Fibroblast of skin of abdomen (primary cell): ENCODE data around the gene CASP8AP2.
"Not testable (repeated sequence)": the region's sequence is repeated elsewhere in the genome, so short reads cannot be mapped to it uniquely, and the experiment has no call there.

ENCODE experiments used
- DNase-seq: peaks from one replicate; pipeline ENCODE4 v3.0.0-alpha.2; 2013

Gene CASP8AP2

GRCh38 chr6:89826029-89826528 is 3.6 kb upstream of the CASP8AP2 start:
- peak; percentile 61 for DNase-seq

GRCh38 chr6:89828475-89828987 is 1.1 kb upstream of the CASP8AP2 start:
- not testable (repeated sequence) for DNase-seq

DNA sequence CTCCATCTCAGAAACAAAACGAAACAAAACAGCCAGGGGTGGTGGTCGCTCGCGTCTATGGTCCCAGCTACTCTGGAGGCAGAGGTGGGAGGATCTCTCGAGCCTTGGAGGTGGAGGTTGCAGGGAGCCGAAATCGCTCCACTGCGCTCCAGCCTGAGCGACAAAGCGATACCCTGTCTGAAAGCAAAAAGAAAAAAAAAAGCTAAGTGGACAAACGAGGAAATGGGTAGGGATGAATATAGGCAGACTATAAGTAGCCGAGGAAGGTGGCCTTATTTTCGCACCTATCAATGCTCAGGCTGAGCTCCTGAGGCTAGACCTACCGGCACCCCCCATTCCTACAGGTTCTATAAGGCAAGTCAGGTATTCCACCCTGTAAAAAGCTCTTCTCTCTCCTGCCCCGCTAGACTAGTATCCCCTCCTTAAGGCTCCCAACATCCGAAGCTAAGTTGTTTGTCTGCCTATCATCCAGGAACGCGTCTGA is 650 bp upstream of the CASP8AP2 start:
- peak; percentile 4 for DNase-seq

DNA sequence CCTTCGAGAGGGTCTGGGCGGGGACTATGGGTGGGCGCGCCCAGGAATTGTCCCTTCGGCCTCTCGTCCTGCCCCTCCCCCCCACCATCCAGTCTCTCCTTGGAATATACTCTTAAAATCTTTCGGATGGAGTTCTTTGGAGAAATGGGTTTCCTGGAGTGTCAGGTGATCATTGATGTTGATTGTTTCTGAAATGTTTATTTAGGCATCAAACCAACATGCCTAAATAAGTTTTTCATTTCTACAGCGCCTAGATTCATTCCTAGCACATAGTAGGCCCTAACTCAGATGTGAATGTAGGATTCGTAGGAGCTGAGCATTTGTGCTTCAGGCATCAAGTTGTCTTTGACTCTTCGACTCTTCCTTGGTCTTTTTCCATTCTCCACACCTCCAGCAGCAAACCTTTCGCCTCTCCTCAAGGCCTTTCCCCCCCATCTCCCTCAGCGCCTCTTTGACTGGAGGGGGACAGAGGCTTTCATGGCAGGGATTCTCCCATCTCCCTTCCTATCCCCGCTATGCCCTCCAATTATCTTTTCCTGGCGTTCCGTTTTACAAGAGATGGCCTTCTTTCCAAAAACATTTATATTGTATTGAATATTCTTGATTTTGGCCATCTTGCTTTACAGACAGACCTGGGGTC is 610 bp downstream of the CASP8AP2 start:
- no peak for DNase-seq

- peak; percentile 49 for DNase-seq
Measured at GRCh38 chr6:89834884-89835792, 5.5 kb downstream of the CASP8AP2 start.

DNA sequence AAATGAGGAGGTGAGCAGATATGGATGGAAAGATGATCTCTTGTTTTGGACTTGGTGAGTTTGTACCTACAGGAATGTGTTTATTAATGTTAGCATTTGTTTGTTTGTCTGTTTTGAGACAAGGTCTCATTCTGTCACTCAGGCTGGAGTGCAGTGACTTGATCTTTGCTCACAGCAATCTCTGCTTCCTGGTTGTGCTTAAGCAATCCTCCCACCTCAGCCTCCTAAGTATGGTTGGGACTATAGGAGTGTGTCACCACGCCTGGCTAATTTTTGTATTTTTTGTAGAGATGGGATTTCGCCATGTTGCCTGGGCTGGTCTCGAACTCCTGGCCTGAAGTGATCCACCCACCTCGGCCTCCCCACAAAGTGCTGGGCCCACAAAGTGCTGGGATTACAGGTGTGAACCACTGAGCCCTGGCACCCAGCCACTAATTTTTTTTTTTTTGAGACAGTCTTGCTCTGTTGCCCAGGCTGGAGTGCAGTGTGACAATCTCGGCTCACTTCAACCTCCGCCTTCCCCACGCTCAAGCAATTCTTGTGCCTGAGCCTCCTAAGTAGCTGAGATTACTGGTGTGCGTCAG is 7.1 kb downstream of the CASP8AP2 start:
- no peak for DNase-seq

- DNase-seq = peak; percentile 40
Measured at GRCh38 chr6:89840538-89840937, 10.9 kb downstream of the CASP8AP2 start.

GRCh38 chr6:89842228-89842627 is 12.5 kb downstream of the CASP8AP2 start:
- DNase-seq = no peak

DNA sequence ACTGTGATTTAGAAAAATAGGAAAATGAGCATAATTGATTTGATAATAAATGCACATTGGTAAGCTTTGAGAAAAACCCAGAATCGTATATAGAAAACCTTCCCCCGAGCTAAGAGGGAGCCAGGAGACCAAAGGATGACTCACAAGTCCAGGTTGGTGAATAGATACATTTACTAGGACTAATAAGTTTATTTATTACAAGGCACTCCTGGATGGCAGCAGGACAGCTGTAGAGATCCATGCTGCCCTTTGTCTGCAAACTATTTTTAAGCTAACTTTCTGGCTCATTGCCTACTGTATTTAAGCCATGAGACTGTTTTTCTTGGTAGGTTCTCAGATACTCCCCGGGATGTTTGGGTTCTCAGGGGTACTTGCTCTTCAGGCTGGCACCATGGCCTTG is 13.4 kb downstream of the CASP8AP2 start:
- DNase-seq = peak; percentile 37

GRCh38 chr6:89847513-89847912 is 17.8 kb downstream of the CASP8AP2 start:
- not testable (repeated sequence) for DNase-seq

DNA sequence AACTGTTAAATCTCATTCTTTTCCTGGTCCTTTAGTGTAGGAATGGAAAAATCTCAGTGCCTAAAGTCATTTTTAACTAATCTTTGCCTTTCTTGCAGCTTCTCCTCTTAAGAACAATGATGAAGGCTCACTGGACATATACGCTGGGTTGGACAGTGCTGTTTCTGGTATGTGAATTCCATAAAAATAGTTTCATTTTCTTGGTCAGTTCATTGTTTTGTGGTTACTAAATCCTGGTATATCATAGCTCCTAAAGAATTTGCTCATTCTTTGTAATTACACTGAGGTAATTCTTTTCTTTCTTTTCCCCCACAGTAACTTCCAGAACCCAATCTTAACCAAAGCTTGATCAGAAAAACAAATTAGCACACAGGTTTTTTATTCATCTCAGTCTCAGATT is 23.4 kb downstream of the CASP8AP2 start:
- peak; percentile 56 for DNase-seq

- no peak for DNase-seq
Measured at GRCh38 chr6:89858041-89858440, 28.4 kb downstream of the CASP8AP2 start.

DNA sequence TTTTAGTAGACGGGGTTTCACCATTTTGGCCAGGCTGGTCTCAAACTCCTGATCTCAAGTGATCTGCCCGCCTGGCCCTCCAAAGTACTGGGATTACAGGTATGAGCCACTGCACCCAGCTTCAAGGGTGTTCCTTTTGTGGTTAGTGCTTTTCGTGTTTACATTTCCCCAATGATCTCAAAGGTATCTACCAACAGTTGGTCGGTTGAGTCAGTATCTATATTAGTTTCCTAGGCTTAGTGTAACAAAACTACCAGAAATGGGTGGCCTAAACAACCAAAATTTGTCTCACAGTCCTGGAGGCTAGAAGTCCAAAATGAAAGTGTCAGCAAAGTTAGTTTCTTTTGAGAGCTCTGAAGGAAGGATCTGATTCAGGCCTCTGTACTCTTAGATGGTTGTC is 30.1 kb downstream of the CASP8AP2 start:
- no peak for DNase-seq

GRCh38 chr6:89862273-89862672 is 32.6 kb downstream of the CASP8AP2 start:
- DNase-seq = no peak

GRCh38 chr6:89862698-89863097 is 33.0 kb downstream of the CASP8AP2 start:
- no peak for DNase-seq

- no peak for DNase-seq
Measured at GRCh38 chr6:89866024-89866678, 36.5 kb downstream of the CASP8AP2 start.

DNA sequence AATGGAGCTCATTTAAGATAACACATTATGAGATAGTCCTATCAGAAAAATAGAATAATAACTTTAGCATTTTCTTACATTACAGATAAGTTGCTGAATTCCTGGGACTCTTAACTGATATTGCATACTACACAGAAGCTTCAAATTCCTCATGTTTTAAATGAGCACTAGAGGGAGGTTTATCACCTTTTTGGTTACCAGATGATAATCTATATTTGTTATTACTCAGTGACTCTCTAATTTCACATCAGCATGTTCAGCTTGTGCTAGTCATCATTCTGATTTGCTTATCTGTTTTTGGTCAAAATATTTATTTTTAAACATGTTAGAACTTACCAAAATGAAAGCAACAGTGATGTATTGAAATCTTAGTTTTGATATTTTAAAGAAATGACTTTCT is 44.0 kb downstream of the CASP8AP2 start:
- no peak for DNase-seq

DNA sequence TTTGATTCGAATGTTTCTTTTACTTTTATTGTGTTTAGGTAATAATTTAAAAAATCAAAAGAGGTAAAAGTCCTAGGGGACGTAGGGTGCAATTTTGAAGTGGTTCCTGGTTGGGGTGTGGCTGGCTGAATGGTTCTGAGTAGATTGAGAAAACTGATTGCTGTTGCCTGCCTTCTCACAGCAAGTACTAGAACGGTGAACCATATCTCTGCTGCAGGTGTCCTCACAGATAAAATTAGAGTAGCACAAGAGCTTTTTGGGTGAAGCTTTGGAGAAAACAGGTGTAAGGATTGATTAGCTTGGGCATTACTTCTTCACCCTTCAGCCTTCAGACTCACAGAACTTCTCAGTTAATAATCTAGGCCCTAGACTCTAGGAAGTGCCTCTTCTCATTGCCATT is 44.8 kb downstream of the CASP8AP2 start:
- DNase-seq = no peak

- no peak for DNase-seq
Measured at GRCh38 chr6:89886378-89887120, 56.9 kb downstream of the CASP8AP2 start.

GRCh38 chr6:89887452-89888137 is 57.9 kb downstream of the CASP8AP2 start:
- no peak for DNase-seq

DNA sequence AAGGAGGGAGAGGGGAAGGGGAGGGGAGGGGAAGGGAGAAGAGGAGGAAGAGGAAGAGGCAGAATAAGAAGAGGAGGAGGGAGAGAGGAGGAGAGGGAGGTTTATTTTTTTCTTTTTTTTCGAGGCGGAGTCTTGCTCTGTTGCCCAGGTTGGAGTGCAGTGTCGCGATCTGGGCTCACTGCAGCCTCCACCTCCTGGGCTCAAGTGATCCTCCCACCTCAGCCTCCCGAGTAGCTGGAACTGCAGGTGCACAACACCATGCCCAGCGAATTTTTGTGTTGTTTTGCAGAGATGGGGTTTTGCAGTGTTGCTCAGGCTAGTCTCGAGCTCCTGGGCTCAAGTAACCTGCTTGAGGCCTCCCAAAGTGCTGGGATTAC is 58.4 kb downstream of the CASP8AP2 start:
- no peak for DNase-seq
